Measurements from ENCODE around the gene MKNK1.
"Not testable (repeated sequence)": the region's sequence is repeated elsewhere in the genome, so short reads cannot be mapped to it uniquely, and the experiment has no call there.

The MKNK1 gene

DNA sequence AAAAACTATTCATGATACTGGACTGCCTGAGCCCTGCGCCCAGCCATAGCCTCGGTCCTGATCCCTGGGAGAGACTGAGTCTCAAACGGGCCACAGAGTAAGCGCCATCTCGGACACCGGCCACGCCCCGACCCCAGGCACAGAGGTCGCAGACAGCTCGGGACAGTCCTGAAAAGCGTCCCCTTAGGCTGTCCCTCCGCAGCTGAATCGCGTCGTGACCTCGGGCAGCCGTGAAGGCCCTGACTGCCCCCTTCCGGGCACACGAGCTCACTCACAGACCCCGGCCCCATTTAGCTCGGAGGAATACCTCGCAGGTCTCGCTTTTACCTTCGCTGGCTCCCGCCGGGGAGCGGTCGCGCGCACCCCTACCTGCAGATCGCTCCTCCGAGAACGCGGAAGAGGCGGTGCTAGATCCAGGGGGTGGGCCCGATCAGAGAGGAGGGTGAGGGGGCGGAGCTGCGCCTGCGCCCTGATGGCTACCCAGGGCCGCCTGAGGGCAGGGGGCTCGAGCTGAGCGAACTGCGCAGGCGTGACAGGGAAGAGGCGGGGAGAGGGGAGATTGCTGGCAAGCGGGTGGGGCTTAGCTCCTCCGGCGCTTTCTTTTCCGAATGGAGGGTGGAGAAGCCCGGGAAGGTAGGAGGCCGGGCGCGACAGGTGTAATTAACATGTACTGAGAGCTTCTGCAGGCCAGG, at the start of gene MKNK1:
TSS of gene MKNK1 (minus strand) at position 411 of the 692 bp plus-strand sequence. CDS start 20,941 bp downstream, outside the sequence.
- DNase-seq, result peak; percentile 91

DNA sequence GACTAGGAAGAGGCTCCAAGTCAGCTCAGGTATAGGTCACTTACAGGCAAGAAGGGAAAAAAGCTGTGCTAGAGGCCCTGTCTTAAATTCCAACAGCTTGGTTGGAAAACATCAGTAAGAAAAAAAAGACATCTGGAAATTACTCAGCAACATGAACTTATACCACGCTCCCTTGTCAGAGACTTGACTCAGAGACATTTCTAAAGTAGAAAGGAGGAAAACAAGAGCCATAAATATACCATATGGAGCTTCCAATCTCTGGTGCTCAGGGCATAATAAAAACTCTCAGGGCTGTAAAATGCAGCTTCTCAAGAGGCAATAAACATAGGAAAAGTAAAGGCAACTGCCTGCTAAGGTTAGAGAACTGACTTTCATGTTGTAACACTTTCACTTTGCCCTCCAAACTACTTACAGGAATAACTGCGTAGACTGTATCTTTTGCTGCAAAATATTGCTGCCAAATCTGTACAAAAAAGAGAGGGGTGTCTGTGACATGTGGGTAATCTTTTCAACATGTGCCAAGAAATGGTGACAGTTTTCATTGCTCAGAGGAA, 49.4 kb upstream of the MKNK1 start:
- DNase-seq, result no peak

DNA sequence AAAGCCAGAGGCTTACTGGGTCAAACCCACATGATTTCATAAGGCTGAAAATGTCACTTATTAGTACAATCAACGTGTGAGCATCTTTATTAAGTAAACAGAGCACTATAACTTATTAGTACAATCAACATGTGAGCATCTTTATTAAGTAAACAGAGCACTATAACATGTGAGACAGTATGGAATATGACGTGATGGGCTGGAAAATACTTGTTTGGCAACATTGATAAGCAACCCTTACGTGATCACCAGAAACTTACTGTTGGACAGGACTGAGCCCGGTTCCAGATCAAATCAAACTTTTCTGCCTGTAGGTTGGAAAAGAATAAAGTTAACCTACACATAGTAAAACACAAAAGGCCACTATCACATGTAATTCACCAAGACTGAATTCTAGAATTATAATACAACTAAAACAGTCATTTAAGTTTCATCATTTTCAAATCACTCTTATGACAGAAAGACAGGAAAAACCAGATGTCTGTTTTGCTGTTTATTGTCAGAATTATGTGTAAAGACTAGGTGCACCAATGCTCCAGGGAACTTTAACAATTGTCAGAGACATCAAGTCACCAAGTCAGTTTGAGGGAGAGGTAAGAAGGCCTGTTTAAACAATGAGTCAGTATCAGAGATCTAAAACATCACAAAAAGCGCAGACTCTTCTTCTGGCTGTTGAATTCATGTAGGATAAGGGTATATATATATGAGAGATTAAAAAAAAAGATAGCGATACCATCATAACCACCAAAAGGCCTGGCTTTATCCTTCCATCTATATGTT, 48.4 kb upstream of the MKNK1 start:
- DNase-seq, result no peak

- not testable (repeated sequence) for DNase-seq
Observed at GRCh38 chr1:46651152-46651551, 47.1 kb upstream of the MKNK1 start.

GRCh38 chr1:46650491-46650890, 46.4 kb upstream of the MKNK1 start:
- no peak for DNase-seq

- no peak for DNase-seq
Observed at GRCh38 chr1:46649764-46650163, 45.7 kb upstream of the MKNK1 start.

DNA sequence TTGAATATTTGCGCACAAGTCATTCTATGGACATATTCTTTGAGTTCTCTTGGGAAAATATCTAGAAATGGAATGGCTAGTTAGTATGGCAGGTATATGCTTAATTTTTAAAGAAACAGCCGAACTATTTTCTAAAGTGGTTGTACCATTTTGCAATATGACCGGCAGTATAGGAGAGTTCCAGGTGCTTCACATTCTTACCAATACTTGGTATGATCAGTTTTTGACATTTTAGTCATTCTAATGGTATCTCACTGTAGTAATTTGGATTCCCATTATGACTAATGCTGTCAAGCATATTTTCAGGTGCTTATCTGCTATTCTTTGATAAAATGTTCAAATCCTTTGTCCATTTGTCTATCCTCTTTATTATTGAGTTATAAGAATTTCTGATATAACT, 43.5 kb upstream of the MKNK1 start:
- DNase-seq, result no peak

DNA sequence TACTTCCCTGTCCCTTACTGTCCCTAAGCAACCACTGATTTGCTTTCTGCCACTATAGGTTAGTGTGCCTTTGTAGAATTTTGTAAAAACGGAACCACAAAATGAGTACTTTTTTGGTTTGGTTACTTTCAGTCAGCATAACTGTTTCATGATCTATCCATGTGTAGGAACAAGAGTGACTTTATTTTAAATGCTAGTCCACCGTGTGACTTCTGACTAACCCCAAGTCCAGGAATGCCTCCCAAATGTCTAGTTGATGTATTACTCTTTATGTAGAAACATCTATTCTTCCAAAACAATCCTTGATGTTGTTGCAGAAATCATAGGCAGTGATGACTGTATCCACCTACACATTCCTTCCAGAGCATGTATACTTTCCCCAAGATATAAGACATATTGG, 42.8 kb upstream of the MKNK1 start:
- no peak for DNase-seq

GRCh38 chr1:46646331-46646730, 42.3 kb upstream of the MKNK1 start:
- DNase-seq, result no peak

DNA sequence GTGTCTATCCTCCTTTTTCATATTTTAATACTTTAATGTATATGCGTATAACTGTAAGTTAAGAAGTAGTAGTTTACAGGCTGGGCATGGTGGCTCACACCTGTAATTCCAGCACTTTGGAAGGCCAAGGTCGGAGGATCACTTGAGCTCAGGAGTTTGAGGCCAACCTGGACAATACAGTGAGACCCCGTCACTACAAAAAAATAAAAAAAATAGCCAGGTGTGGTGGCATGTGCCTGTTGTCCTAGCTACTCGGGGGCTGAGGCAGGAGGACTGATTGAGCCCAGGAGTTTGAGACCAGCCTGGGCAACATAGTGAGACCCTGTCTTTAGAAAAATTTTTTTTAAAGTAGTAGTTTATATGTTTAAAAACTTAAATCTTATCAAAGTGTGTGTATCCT, 41.7 kb upstream of the MKNK1 start:
- DNase-seq, result no peak

DNA sequence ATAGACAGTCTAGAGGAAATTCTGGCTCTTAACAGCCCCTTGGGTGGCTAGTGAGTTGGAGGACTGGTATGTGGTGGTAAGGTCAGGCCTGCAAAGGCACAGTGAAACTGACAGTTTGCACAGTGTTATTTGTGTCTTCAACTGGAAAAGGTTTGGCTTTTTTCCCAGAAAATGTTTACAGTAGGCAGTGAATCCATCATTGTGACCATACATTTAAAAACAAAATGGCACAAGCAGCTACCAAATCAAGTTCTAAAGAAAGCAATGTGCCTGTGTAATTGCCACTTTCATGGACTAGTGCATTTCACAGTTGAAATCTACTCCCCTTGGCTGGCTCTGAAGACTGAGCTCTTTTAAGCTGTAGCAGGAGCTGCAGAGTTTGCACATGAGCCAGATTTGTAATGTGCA, 39.3 kb upstream of the MKNK1 start:
- DNase-seq, result no peak

DNA sequence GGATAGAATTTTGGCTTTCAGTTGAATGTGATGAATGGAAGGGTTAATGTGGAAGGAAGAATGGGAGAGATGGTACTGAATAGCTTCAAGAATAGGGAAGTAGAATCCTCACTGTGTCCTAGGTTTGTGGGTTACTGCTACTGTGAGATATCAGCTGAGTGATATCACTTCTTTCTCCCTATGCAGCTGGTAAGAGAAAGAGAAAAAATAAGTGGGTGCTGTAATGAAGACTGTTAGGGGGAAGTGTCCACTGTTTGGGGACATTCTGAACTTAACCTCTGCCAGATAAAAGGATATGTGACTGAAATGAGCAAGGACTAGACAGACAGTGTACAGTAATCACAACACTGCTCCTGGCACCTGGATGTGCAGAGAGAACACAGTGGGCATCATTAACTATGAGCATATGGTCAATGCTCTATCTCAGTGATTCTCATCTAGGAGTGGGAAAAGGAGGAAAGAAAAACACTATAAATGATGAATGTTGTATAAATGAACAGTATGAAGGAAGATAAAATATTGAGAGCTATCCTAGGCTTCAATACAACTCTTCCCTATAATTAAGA, 38.1 kb upstream of the MKNK1 start:
- DNase-seq, result peak; percentile 8

- no peak for DNase-seq
Observed at GRCh38 chr1:46639547-46639946, 35.5 kb upstream of the MKNK1 start.

DNA sequence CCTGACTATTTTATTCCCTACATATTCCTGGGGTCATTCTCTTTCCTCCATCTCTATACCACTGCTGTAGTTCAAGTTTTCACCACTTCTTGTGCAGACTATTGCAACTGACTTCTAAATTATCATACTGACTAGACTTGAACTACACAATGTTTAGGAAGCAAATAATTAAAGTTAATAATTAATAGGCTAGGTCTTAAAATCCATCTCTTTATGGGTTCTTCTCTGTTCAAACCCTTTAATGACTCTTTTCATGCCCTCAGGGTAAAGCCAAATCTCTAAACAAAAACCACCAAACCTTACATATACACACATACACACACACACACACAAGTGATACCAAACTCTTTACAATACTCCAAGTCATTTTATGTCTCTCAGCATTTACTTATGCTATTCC, 34.9 kb upstream of the MKNK1 start:
- no peak for DNase-seq

DNA sequence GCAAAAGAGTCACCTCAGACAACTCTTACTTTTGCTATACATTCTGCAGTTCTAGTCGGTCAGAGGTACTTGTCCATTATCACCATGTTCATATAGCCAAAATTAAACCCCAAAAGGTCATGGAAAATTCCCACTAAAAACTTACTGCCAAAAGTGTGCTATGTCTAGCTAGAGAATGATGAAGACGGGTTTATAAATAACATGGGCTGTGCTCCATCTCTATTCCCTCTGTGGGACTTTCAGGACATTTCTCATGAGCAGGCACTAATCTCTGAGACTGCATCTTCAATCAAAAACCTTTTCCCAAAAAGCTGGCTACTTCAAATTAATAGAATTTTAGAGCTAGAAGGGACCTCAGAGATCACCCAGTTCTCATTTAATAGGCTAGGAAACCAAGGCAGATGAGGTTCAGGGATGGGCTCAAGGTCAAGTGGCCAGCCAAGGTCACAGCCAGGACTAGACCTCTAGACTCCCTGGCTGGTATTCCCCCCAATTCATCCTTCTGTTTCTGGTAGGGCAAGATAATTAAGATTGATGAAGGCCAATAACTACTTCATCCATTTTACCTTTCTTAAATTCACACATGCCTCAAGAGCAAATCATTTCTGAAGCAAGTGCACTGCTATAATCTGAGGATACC, 33.5 kb upstream of the MKNK1 start:
- no peak for DNase-seq

DNA sequence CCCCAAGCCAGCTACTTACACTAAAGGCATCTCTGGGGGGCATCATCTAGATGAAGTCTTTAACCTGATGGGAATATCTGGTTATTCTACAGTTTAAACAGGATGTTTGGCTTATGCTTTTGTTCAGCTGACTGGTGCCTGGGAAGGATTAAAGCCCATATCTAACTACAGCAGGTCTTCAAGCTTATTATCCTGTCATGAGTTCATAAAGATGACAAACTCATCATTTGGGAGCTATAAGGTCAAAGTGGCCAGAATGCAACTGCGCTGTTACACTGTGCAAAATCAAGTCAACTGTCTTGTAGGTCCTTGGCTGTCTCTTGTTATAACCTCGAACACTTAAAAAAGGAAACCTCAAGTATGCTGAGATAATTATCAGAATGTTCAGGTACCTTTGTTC, 31.1 kb upstream of the MKNK1 start:
- DNase-seq, result no peak

- no peak for DNase-seq
Observed at GRCh38 chr1:46630719-46631118, 26.7 kb upstream of the MKNK1 start.

DNA sequence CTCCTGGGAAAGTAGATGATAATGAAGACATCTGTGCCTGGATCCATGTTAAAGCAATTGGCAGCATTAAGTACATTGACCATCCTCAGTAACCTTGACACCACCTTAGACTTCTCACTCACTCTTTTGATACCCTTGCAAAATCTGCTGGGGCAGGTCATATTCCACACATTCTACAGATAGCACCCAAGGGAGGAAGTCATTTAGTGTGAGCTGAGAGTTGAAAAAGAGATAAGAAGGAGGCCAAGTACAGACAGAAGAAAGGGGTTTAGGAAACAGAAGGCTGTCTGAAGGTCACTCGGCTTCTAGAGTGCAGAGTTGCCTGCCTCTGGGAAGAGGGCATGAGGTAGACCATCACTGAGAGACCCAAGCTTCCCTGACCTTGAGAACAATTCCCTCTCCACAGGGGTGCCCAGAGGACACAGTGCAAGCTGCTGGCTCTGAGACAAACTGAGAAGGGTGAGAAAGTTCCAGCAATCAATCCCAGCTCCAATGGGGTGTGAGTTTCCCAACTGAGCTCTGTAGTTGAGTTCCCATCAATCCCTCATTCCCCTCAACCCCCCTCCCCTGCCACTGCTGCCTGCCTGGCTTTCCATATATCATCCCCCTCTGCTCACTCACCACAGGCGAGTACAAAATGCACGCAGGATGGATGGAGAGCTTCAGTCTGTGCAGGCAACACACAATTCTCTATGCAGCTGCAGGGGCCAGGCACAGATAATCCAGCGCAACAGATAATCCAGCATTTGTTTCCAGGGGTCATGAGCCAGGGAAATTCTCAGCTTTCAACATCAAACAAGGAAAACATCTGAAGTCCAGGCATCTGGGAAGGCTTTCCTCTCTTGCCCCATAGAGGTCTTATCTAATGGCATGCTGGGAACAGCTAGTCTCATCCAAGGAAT, 19.9 kb upstream of the MKNK1 start:
- no peak for DNase-seq

- peak; percentile 45 for DNase-seq
Observed at GRCh38 chr1:46622344-46622743, 18.3 kb upstream of the MKNK1 start.

DNA sequence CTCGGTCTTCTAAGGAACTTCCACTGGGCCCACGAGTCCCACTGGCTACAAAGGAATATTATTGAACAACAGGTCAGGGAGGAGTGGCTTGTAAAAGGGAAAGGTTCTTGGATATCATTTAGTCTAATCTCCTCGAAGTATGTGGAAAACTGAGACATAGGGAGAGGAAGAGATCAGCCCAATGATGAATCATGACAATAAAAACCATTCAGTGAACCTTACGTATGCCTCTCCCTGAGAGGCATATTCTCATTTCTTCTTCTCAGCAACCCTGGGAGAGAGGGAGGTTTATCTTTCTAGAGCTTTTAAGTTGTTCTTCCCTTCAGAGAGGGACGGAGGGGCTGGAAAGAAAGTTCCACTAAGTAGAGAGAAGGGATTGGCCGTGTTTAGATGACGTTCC, 17.9 kb upstream of the MKNK1 start:
- DNase-seq, result no peak

- DNase-seq, result no peak
Observed at GRCh38 chr1:46619656-46620258, 15.7 kb upstream of the MKNK1 start.

Data from inflammatory macrophage treated with lipopolysaccharide for 4 hours (primary cell).